SK-N-MC (cell line): ENCODE measurements around the gene INPP5A.

Source experiments
- DNase-seq: peaks from one replicate; pipeline ENCODE4 v3.0.0-alpha.2; 2011; ENCODE audit warnings: low read depth, low spot score
- H3K27ac ChIP-seq: fragments of 200-600 bp; sonication (generic); 2 replicates; pipeline ENCODE4 v1.5.1; 2016; ENCODE audit warnings: mixed run types
- H3K36me3 ChIP-seq: fragments of 200-600 bp; sonication (generic); 2 replicates; pipeline ENCODE4 v1.6.1; 2017; ENCODE audit warnings: antibody characterized with exemption, low read length, mixed read lengths; ENCODE audit not compliant: insufficient read depth
- H3K4me3 ChIP-seq: fragments of 200-600 bp; sonication (generic); 2 replicates; pipeline ENCODE4 v1.5.1; 2016
- H3K9ac ChIP-seq: fragments of 200-600 bp; sonication (generic); 2 replicates; pipeline ENCODE4 v1.8.0; 2017; ENCODE audit warnings: mixed run types, mixed read lengths; ENCODE audit not compliant: insufficient read length
- H3K9me3 ChIP-seq: fragments of 200-600 bp; sonication (generic); 2 replicates; pipeline ENCODE4 v1.6.1; 2017; ENCODE audit warnings: low read depth, mild to moderate bottlenecking, antibody characterized with exemption, low read length, moderate library complexity, mixed read lengths
- EZH2 ChIP-seq: fragments of 200-600 bp; sonication (generic); IDR thresholded peaks from one replicate; pipeline ENCODE4 v1.6.1; 2017; ENCODE audit warnings: antibody characterized with exemption
- FOXP2 ChIP-seq: optimal IDR thresholded peaks from 2 replicates; pipeline ENCODE3; 2011; ENCODE audit warnings: mild to moderate bottlenecking, moderate library complexity; ENCODE audit not compliant: insufficient read depth; ENCODE audit errors: extremely low read length, control extremely low read depth
- POLR2AphosphoS5 ChIP-seq: IDR thresholded peaks from 2 replicates; pipeline ENCODE4 v1.6.1; 2012; ENCODE audit warnings: mild to moderate bottlenecking, low read depth, low read length, borderline replicate concordance

Gene INPP5A

GRCh38 chr10:132628966-132629900 lies 91.6 kb downstream of the INPP5A start:
- TF ChIP-seq FOXP2 (no peak), POLR2AphosphoS5 (no peak)
- Histone ChIP-seq H3K9ac (no peak overlapping the region), H3K27ac (no peak overlapping the region), H3K9me3 (no peaks in the 10 kb centered on the region), H3K36me3 (no peaks in the 10 kb centered on the region), H3K4me3 (no peak overlapping the region)
- DNase-seq = no peak

GRCh38 chr10:132630156-132630555 lies 92.6 kb downstream of the INPP5A start:
- Histone ChIP-seq H3K9me3 (no peaks in the 10 kb centered on the region), H3K9ac (no peak overlapping the region), H3K36me3 (no peaks in the 10 kb centered on the region), H3K4me3 (no peak overlapping the region), H3K27ac (no peak overlapping the region)
- no peak for TF ChIP-seq EZH2
- no peak for TF ChIP-seq POLR2AphosphoS5
- no peak for TF ChIP-seq FOXP2
- no peak for DNase-seq

GRCh38 chr10:132630666-132631337 lies 93.2 kb downstream of the INPP5A start:
- TF ChIP-seq FOXP2 = no peak
- TF ChIP-seq EZH2 = no peak
- TF ChIP-seq POLR2AphosphoS5 = no peak
- no peaks in the 10 kb centered on the region for H3K9me3 ChIP-seq
- H3K9ac ChIP-seq = no peak overlapping the region
- no peak for DNase-seq
- H3K27ac ChIP-seq = no peak overlapping the region
- no peaks in the 10 kb centered on the region for H3K36me3 ChIP-seq
- no peak overlapping the region for H3K4me3 ChIP-seq

GRCh38 chr10:132631338-132631735 lies 93.8 kb downstream of the INPP5A start:
- no peak for TF ChIP-seq POLR2AphosphoS5
- no peak for TF ChIP-seq EZH2
- no peak for TF ChIP-seq FOXP2
- no peaks in the 10 kb centered on the region for H3K9me3 ChIP-seq
- no peak overlapping the region for H3K27ac ChIP-seq
- H3K9ac ChIP-seq = no peak overlapping the region
- no peak overlapping the region for H3K4me3 ChIP-seq
- no peaks in the 10 kb centered on the region for H3K36me3 ChIP-seq
- no peak for DNase-seq

GRCh38 chr10:132632091-132632561 lies 94.5 kb downstream of the INPP5A start:
- no peak overlapping the region for H3K9ac ChIP-seq
- no peak for DNase-seq
- no peak overlapping the region for H3K4me3 ChIP-seq
- H3K27ac ChIP-seq = no peak overlapping the region
- no peaks in the 10 kb centered on the region for H3K36me3 ChIP-seq
- TF ChIP-seq EZH2 (no peak), POLR2AphosphoS5 (no peak), FOXP2 (no peak)
- H3K9me3 ChIP-seq = no peaks in the 10 kb centered on the region

- Histone ChIP-seq H3K9me3 (no peaks in the 10 kb centered on the region), H3K9ac (no peak overlapping the region), H3K4me3 (no peak overlapping the region), H3K36me3 (no peaks in the 10 kb centered on the region), H3K27ac (no peak overlapping the region)
- DNase-seq = no peak
- no peak for TF ChIP-seq EZH2
- no peak for TF ChIP-seq POLR2AphosphoS5
- no peak for TF ChIP-seq FOXP2
These were observed 95.5 kb downstream of the INPP5A start for GRCh38 chr10:132632851-132633684.

GRCh38 chr10:132634241-132634946 lies 96.8 kb downstream of the INPP5A start:
- no peak for TF ChIP-seq POLR2AphosphoS5
- no peak for TF ChIP-seq FOXP2
- no peak for TF ChIP-seq EZH2
- Histone ChIP-seq H3K36me3 (no peaks in the 10 kb centered on the region), H3K9me3 (no peaks in the 10 kb centered on the region), H3K27ac (no peak overlapping the region), H3K9ac (no peak overlapping the region), H3K4me3 (no peak overlapping the region)
- no peak for DNase-seq
